ENCODE results near the gene EIF2AK3. TPM values are rescaled to one million over a fixed set of nuclear protein-coding genes. Genes with fewer than 3 reads are reported as not detected.
A peak's percentile ranks its signal among the peaks of the same experiment; 100 is the strongest.
"Not testable (repeated sequence)": the region's sequence is repeated elsewhere in the genome, so short reads cannot be mapped to it uniquely, and the experiment has no call there.

EIF2AK3 gene
- total RNA-seq, 1 experiment from 2014 or later: 11.1 TPM

GRCh38 chr2:88637464-88637863, 10.2 kb upstream of the EIF2AK3 start:
- DNase-seq (ENCODE audit: low read depth): no peak

GRCh38 chr2:88636026-88636425, 8.8 kb upstream of the EIF2AK3 start:
- DNase-seq (ENCODE audit: low read depth): no peak

- DNase-seq (ENCODE audit: low read depth): no peak
Observed at GRCh38 chr2:88632569-88632968, 5.3 kb upstream of the EIF2AK3 start.

- DNase-seq (ENCODE audit: low read depth): no peak
Observed at GRCh38 chr2:88628571-88628939, 1.3 kb upstream of the EIF2AK3 start.

- peak; percentile 90 for DNase-seq (ENCODE audit: low read depth)
Observed at GRCh38 chr2:88627856-88628570, 749 bp upstream of the EIF2AK3 start.

- DNase-seq (ENCODE audit: low read depth): peak; percentile 6
Observed at GRCh38 chr2:88626171-88627054, 851 bp downstream of the EIF2AK3 start.

GRCh38 chr2:88624477-88624876, 2.8 kb downstream of the EIF2AK3 start:
- no peak for DNase-seq (ENCODE audit: low read depth)

- not testable (repeated sequence) for DNase-seq (ENCODE audit: low read depth)
Observed at GRCh38 chr2:88623831-88624465, 3.3 kb downstream of the EIF2AK3 start.

- no peak for DNase-seq (ENCODE audit: low read depth)
Observed at GRCh38 chr2:88622307-88622706, 5.0 kb downstream of the EIF2AK3 start.

- no peak for DNase-seq (ENCODE audit: low read depth)
Observed at GRCh38 chr2:88621432-88621831, 5.8 kb downstream of the EIF2AK3 start.

GRCh38 chr2:88620015-88620414, 7.2 kb downstream of the EIF2AK3 start:
- DNase-seq (ENCODE audit: low read depth): no peak

GRCh38 chr2:88615822-88616221, 11.4 kb downstream of the EIF2AK3 start:
- no peak for DNase-seq (ENCODE audit: low read depth)

- DNase-seq (ENCODE audit: low read depth): peak; percentile 11
Observed at GRCh38 chr2:88614497-88615157, 12.6 kb downstream of the EIF2AK3 start.

GRCh38 chr2:88613921-88614320, 13.3 kb downstream of the EIF2AK3 start:
- no peak for DNase-seq (ENCODE audit: low read depth)

GRCh38 chr2:88608184-88608583, 19.1 kb downstream of the EIF2AK3 start:
- no peak for DNase-seq (ENCODE audit: low read depth)

- no peak for DNase-seq (ENCODE audit: low read depth)
Observed at GRCh38 chr2:88607416-88607815, 19.8 kb downstream of the EIF2AK3 start.

- DNase-seq (ENCODE audit: low read depth): no peak
Observed at GRCh38 chr2:88606371-88607030, 20.8 kb downstream of the EIF2AK3 start.

GRCh38 chr2:88603146-88603545, 24.1 kb downstream of the EIF2AK3 start:
- DNase-seq (ENCODE audit: low read depth): peak; percentile 20

GRCh38 chr2:88602022-88602421, 25.2 kb downstream of the EIF2AK3 start:
- DNase-seq (ENCODE audit: low read depth): no peak

- DNase-seq (ENCODE audit: low read depth): no peak
Observed at GRCh38 chr2:88601286-88601685, 26.0 kb downstream of the EIF2AK3 start.

GRCh38 chr2:88600038-88600465, 27.2 kb downstream of the EIF2AK3 start:
- peak; percentile 95 for DNase-seq (ENCODE audit: low read depth)

Measured in LHCN-M2 (cell line).